SK-N-SH (cell line): ENCODE results near the gene SMIM5. TPM values are rescaled to one million over a fixed set of nuclear protein-coding genes. Genes with fewer than 3 reads are reported as not detected.

ENCODE experiments used
- CTCF ChIA-PET: fragments of 300-600, 350-600 bp; formaldehyde crosslinking; extraction: SDS; loops from one replicate; lab custom pipeline; 2021; lab: Yijun Ruan, JAX
- POLR2A ChIA-PET: fragments of 350-600 bp; sonication (Branson Sonifier 250); formaldehyde crosslinking; extraction: SDS; loops from one replicate; lab custom pipeline; 2020; ENCODE audit warnings: antibody characterized with exemption, inconsistent platforms; lab: Yijun Ruan, JAX
- DNase-seq: peaks from one replicate; pipeline ENCODE4 v3.0.0; 2012
- H2AFZ ChIP-seq: fragments of 200-600 bp; sonication (generic); 2 replicates; pipeline ENCODE4 v1.8.1; 2016; ENCODE audit warnings: antibody characterized with exemption, mild to moderate bottlenecking, low read depth
- H3F3A ChIP-seq: fragments of 200-600 bp; sonication (generic); replicated peaks from 2 replicates; pipeline ENCODE3; 2016; ENCODE audit warnings: antibody characterized with exemption, mild to moderate bottlenecking; ENCODE audit not compliant: insufficient read depth
- H3K27ac ChIP-seq, 2 experiments: fragments of 200-500 bp in 1 of 2; fragments of 200-600 bp in 1 of 2; sonication (Bioruptor generic) in 1 of 2; sonication (generic), shearing (Covaris generic) in 1 of 2; 2 replicates each; pipeline versions ENCODE4 v1.5.1 to v1.6.1; 2014 to 2016; ENCODE audit warnings: low read depth in 2 of 2, inconsistent platforms in 1 of 2, low read length in 1 of 2, mild to moderate bottlenecking in 1 of 2, mixed read lengths in 1 of 2
- H3K27me3 ChIP-seq: fragments of 200-600 bp; sonication (generic), shearing (Covaris generic); 2 replicates; pipeline ENCODE4 v1.6.1; 2016; ENCODE audit warnings: mixed run types; ENCODE audit not compliant: insufficient read depth
- H3K36me3 ChIP-seq, 2 experiments: fragments of 200-500 bp in 1 of 2; fragments of 200-600 bp in 1 of 2; sonication (Bioruptor generic) in 1 of 2; sonication (generic) in 1 of 2; replicated peaks in 1 of 2; 2 replicates each; pipeline versions ENCODE3 to v1.5.1; 2014 to 2016; ENCODE audit warnings: low read length in 1 of 2, mild to moderate bottlenecking in 1 of 2; ENCODE audit not compliant: insufficient read depth in 2 of 2, control insufficient read depth in 1 of 2
- H3K4me1 ChIP-seq, 2 experiments: fragments of 200-500 bp in 1 of 2; fragments of 200-600 bp in 1 of 2; sonication (Bioruptor generic) in 1 of 2; sonication (generic), shearing (Covaris generic) in 1 of 2; 2 replicates each; pipeline versions ENCODE4 v1.5.1 to v1.6.1; 2014 to 2016; ENCODE audit warnings: low read depth in 1 of 2, low read length in 1 of 2, mixed run types in 1 of 2; ENCODE audit not compliant: insufficient read depth in 2 of 2, control insufficient read depth in 1 of 2
- H3K4me2 ChIP-seq: fragments of 200-600 bp; sonication (generic), shearing (Covaris generic); 2 replicates; pipeline ENCODE4 v1.6.1; 2017; ENCODE audit warnings: mixed run types
- H3K4me3 ChIP-seq, 2 experiments: fragments of 200-500 bp in 1 of 2; fragments of 200-600 bp in 1 of 2; sonication (Bioruptor generic) in 1 of 2; sonication (generic), shearing (Covaris generic) in 1 of 2; 2 replicates each; pipeline versions ENCODE4 v1.5.1 to v1.8.1; 2014 to 2016; ENCODE audit warnings: low read depth in 2 of 2, inconsistent platforms in 1 of 2, low read length in 1 of 2, mild to moderate bottlenecking in 1 of 2, mixed read lengths in 1 of 2, moderate library complexity in 1 of 2
- H3K79me2 ChIP-seq: fragments of 200-600 bp; sonication (generic); 2 replicates; pipeline ENCODE4 v1.8.1; 2017; ENCODE audit warnings: mild to moderate bottlenecking; ENCODE audit not compliant: insufficient read depth
- H3K9ac ChIP-seq: fragments of 200-600 bp; sonication (generic); 2 replicates; pipeline ENCODE4 v1.6.1; 2017; ENCODE audit warnings: mixed run types
- H3K9me2 ChIP-seq: fragments of 200-600 bp; sonication (generic); 2 replicates; pipeline ENCODE4 v1.6.1; 2017; ENCODE audit warnings: mixed run types
- H3K9me3 ChIP-seq: fragments of 200-600 bp; sonication (generic); 2 replicates; pipeline ENCODE4 v1.6.1; 2017; ENCODE audit warnings: mixed run types, mild to moderate bottlenecking, moderate library complexity
- H4K20me1 ChIP-seq: fragments of 200-600 bp; sonication (generic); 2 replicates; pipeline ENCODE4 v1.6.1; 2017; ENCODE audit warnings: mild to moderate bottlenecking, mixed run types; ENCODE audit not compliant: insufficient read depth
- CHD2 ChIP-seq: fragments of 150-350 bp; IDR thresholded peaks from 2 replicates; pipeline ENCODE4 v1.6.1; 2018; ENCODE audit warnings: low read length; ENCODE audit not compliant: partially characterized antibody
- EP300 ChIP-seq, 2 experiments: IDR thresholded peaks; 2 replicates each; pipeline versions ENCODE4 v1.4.0 to v1.6.1; 2012; ENCODE audit warnings: borderline replicate concordance in 1 of 2, low read depth in 1 of 2, low read length in 1 of 2
- EZH2phosphoT487 ChIP-seq: fragments of 200-600 bp; sonication (generic); IDR thresholded peaks from 2 replicates; pipeline ENCODE4 v1.6.1; 2017; ENCODE audit warnings: low read depth, mixed run types, mild to moderate bottlenecking, antibody characterized with exemption, moderate library complexity, borderline replicate concordance
- FOSL2 ChIP-seq: IDR thresholded peaks from 2 replicates; pipeline ENCODE4 v1.4.0; 2012; ENCODE audit warnings: low read depth, mild to moderate bottlenecking, moderate library complexity, borderline replicate concordance
- FOXJ3 ChIP-seq: sonication (generic); formaldehyde crosslinking; IDR thresholded peaks from 2 replicates; pipeline ENCODE4 v1.5.1; 2020; ENCODE audit warnings: mild to moderate bottlenecking, missing genetic modification reagents
- FOXM1 ChIP-seq: IDR thresholded peaks from 2 replicates; pipeline ENCODE4 v1.4.0; 2012; ENCODE audit warnings: low read depth, mild to moderate bottlenecking
- GABPA ChIP-seq: IDR thresholded peaks from 2 replicates; pipeline ENCODE4 v1.4.0; 2012; ENCODE audit warnings: low read depth, mild to moderate bottlenecking
- JUND ChIP-seq: IDR thresholded peaks from 2 replicates; pipeline ENCODE4 v1.4.0; 2012
- MXI1 ChIP-seq: IDR thresholded peaks from 2 replicates; pipeline ENCODE4 v1.6.1; 2012; ENCODE audit warnings: mild to moderate bottlenecking, low read depth, low read length, improper control_type of control experiment
- NFIC ChIP-seq: IDR thresholded peaks from 2 replicates; pipeline ENCODE4 v1.4.0; 2012; ENCODE audit warnings: borderline replicate concordance
- NRF1 ChIP-seq: IDR thresholded peaks from 2 replicates; pipeline ENCODE4 v1.6.1; 2012; ENCODE audit warnings: low read depth, mild to moderate bottlenecking, low read length
- POLR2AphosphoS5 ChIP-seq: IDR thresholded peaks from 2 replicates; pipeline ENCODE4 v1.6.1; 2012; ENCODE audit warnings: low read depth, low read length
- RCOR1 ChIP-seq: fragments of 150-350 bp; IDR thresholded peaks from 2 replicates; pipeline ENCODE4 v1.6.1; 2017; ENCODE audit warnings: antibody characterized with exemption, low read length
- RFX5 ChIP-seq: IDR thresholded peaks from 2 replicates; pipeline ENCODE4 v1.6.1; 2012; ENCODE audit warnings: mild to moderate bottlenecking, improper control_type of control experiment, low read length
- SIN3A ChIP-seq: IDR thresholded peaks from 2 replicates; pipeline ENCODE4 v1.6.1; 2012; ENCODE audit warnings: low read depth, mild to moderate bottlenecking, low read length, moderate library complexity, borderline replicate concordance
- SMC3 ChIP-seq: IDR thresholded peaks from 2 replicates; pipeline ENCODE4 v1.6.1; 2012; ENCODE audit warnings: low read depth, low read length, improper control_type of control experiment
- YY1 ChIP-seq: IDR thresholded peaks from 2 replicates; pipeline ENCODE4 v1.4.0; 2012; ENCODE audit warnings: low read depth, mild to moderate bottlenecking
- WGBS: methylation state at CpG from one replicate; pipeline ENCODE4 v1.1.6; 2017; ENCODE audit warnings: low lambda C conversion rate; 5-methylcytosine and 5-hydroxymethylcytosine counted together
- polyA plus RNA-seq, 3 experiments: library from polyadenylated mRNA; depleted of rRNA; stranded (reverse); fragments of >200 nt; gene quantifications; 2 replicates each; pipeline ENCODE4 v1.2.3, GENCODE V29; 2012
- TF ChIP-seq, protein P1 (sequence below): fragments of 200-600 bp; sonication (generic); IDR thresholded peaks from 2 replicates; pipeline ENCODE4 v1.6.1; 2017; ENCODE audit warnings: antibody characterized with exemption, mild to moderate bottlenecking, moderate library complexity

SMIM5 gene
- polyA plus RNA-seq, 1 of the 3 experiments (the other 2 are of a cell fraction): 0.02 TPM

GRCh38 chr17:75642182-75642783, 9.0 kb downstream of the SMIM5 start (continued):
- TF ChIP-seq, protein P1, sequence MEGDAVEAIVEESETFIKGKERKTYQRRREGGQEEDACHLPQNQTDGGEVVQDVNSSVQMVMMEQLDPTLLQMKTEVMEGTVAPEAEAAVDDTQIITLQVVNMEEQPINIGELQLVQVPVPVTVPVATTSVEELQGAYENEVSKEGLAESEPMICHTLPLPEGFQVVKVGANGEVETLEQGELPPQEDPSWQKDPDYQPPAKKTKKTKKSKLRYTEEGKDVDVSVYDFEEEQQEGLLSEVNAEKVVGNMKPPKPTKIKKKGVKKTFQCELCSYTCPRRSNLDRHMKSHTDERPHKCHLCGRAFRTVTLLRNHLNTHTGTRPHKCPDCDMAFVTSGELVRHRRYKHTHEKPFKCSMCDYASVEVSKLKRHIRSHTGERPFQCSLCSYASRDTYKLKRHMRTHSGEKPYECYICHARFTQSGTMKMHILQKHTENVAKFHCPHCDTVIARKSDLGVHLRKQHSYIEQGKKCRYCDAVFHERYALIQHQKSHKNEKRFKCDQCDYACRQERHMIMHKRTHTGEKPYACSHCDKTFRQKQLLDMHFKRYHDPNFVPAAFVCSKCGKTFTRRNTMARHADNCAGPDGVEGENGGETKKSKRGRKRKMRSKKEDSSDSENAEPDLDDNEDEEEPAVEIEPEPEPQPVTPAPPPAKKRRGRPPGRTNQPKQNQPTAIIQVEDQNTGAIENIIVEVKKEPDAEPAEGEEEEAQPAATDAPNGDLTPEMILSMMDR: no peak

DNA sequence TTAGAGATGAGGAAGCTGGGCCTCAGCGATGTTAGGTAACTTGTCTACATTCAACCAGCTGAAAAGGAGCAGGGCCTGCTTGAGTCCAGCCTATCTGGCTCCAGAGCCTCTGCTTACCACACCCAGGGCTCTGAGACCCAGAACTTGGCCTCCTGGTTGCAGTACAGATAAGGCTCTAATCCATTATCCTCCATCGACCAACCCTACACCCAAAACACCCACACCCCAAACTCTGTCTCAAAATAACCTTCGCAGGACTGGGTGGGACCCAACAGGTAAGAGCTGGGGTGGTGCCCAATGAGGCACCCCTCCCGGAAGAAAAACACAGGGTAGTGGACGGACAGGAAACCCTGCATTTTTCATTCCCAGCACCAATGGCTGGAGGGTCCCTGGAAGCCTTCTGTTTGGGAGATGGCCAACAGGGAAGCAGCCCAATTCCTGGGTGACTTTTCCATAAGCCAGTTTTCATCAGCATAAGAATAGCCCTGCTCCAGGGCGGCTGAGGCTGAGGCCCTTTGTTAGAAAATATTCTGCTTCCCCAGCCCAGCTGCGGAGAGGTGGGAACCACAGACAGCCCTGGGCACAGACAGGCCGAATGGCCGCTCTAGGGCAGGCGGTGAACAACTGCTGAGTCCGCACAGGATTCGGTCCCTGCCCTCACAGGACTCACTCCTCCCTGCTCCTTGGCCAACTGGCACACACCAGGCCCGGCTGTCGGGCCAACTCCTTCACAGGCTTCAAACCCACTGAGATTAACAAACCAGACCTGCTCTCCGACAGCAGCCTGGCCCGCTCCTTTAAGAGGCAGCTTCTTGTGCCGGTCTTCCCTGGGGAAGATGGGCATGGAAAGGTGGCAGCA, 9.8 kb downstream of the SMIM5 start:
- Histone ChIP-seq H3K36me3 (peaks cover under 1 to 54% of the 10 kb centered on the region in 2 experiments), H4K20me1 (no peaks in the 10 kb centered on the region), H3K4me1 (no peaks in the 10 kb centered on the region; a peak in 1 of 4 replicates), H3K27ac (no peak overlapping the region), H3K4me2 (no peak overlapping the region), H3F3A (no peaks in the 10 kb centered on the region), H3K9me2 (no peaks in the 10 kb centered on the region), H3K79me2 (no peaks in the 10 kb centered on the region), H3K4me3 (no peak overlapping the region), H3K9ac (no peak overlapping the region), H3K9me3 (no peaks in the 10 kb centered on the region), H2AFZ (no peak overlapping the region), H3K27me3 (no peaks in the 10 kb centered on the region)
- DNase-seq: no peak
- WGBS: 94% methylated on average over 17 of the region's 17 CpGs
- POLR2A ChIA-PET: no interaction called here
- CTCF ChIA-PET: interaction anchor here (1.0 to 37.9 kb wide), 5 partner anchors 4 to 108 kb away, joined by 3 to 1370 read pairs (median 1189); partner anchors contain the start of genes GALK1 and SMIM5
- TF ChIP-seq JUND (no peak), CHD2 (no peak), POLR2AphosphoS5 (no peak), EP300 (IDR thresholded peaks at IDR 0.05; ENCODE audit: borderline replicate concordance in 1 of 2, low read depth in 1 of 2, low read length in 1 of 2) (no peak), FOSL2 (no peak), RFX5 (no peak), SMC3 (no peak), SIN3A (no peak), NFIC (no peak), MXI1 (no peak)

GRCh38 chr17:75643643-75644017, 10.4 kb downstream of the SMIM5 start:
- no peaks in the 10 kb centered on the region; a peak in 1 of 4 replicates for H3K4me1 ChIP-seq
- no peak overlapping the region for H2AFZ ChIP-seq
- WGBS: 95% methylated on average over 7 of the region's 7 CpGs
- H3K9me3 ChIP-seq: no peaks in the 10 kb centered on the region
- H3K9ac ChIP-seq: no peak overlapping the region
- H3K79me2 ChIP-seq: no peaks in the 10 kb centered on the region
- H3K27ac ChIP-seq: no peak overlapping the region
- H3K27me3 ChIP-seq: no peaks in the 10 kb centered on the region
- ChIA-PET POLR2A (no interaction called here), CTCF (interaction anchor here (1.6 to 37.9 kb wide), 5 partner anchors 4 to 107 kb away, joined by 3 to 1370 read pairs (median 1189); partner anchors contain the start of genes GALK1 and SMIM5)
- no peak overlapping the region for H3K4me2 ChIP-seq
- H3K4me3 ChIP-seq: no peak overlapping the region
- DNase-seq: no peak
- H4K20me1 ChIP-seq: no peaks in the 10 kb centered on the region
- H3K9me2 ChIP-seq: no peaks in the 10 kb centered on the region
- H3F3A ChIP-seq: no peaks in the 10 kb centered on the region
- TF ChIP-seq FOSL2: no peak
- no peak for TF ChIP-seq RCOR1
- TF ChIP-seq FOXJ3 (CRISPR knock-in tag): no peak
- no peak for TF ChIP-seq GABPA
- no peak for TF ChIP-seq NRF1
- no peak for TF ChIP-seq EZH2phosphoT487
- no peak for TF ChIP-seq YY1
- no peak for TF ChIP-seq RFX5
- no peak for TF ChIP-seq FOXM1
- peaks cover 6 to 51% of the 10 kb centered on the region in 2 experiments for H3K36me3 ChIP-seq
